ENCODE results near the gene LUZP2. TPM values are rescaled to one million over a fixed set of nuclear protein-coding genes. Genes with fewer than 3 reads are reported as not detected.

Gene LUZP2
- total and polyA plus RNA-seq, 9 of the 15 experiments (the other 6 are each of a cell fraction or from before 2014, with no cell fraction given) = not detected

- no peak for TF ChIP-seq TCF15 (CRISPR knock-in tag; IDR thresholded peaks at IDR 0.05)
Measured at GRCh38 chr11:24622262-24622661, 125.4 kb downstream of the LUZP2 start (continued).

DNA sequence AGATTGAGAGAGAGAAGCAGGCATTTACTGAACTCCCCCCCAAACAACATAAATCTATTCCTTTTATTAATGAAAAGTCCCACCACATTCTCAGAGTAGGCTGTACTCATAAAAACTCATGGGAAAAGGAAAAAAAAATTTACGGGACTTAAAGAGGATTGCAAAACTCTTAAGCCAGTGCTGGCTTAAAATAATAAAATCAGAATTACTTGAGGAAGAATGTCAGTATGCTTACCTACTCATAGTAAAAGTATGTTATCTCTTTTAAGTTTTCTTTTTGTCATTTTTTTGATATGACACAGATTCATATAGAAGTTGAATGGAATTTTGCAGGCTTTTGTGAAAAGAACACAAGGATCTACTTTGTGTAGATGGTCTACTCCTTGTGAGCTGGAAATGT lies 126.3 kb downstream of the LUZP2 start:
- Histone ChIP-seq H2AFZ (ENCODE audit: low read depth, low read length) (no peak overlapping the region), H4K20me1 (replicated peaks; ENCODE audit: control insufficient read depth, insufficient read depth, low read length) (no peaks in the 10 kb centered on the region), H3K4me3 (no peak overlapping the region), H3K36me3 (ENCODE audit: control insufficient read depth, insufficient read depth, low read length) (no peaks in the 10 kb centered on the region), H3K79me2 (ENCODE audit: control insufficient read depth, insufficient read depth, low read length) (no peaks in the 10 kb centered on the region), H3K27ac (ENCODE audit: extremely low read depth, low read depth, low read length) (no peak overlapping the region), H3K4me1 (replicated peaks in 1 of 2; ENCODE audit: control insufficient read depth in 2 of 2, insufficient read depth in 2 of 2, low read length in 2 of 2) (no peaks in the 10 kb centered on the region), H3K9me3 (replicated peaks; ENCODE audit: control insufficient read depth, insufficient read depth, low read depth, low read length) (no peaks in the 10 kb centered on the region), H3K9ac (ENCODE audit: insufficient read depth in 1 of 2, low read depth in 2 of 2, low read length in 2 of 2) (no peak overlapping the region), H3K27me3 (ENCODE audit: control insufficient read depth in 2 of 2, insufficient read depth in 2 of 2, low read length in 2 of 2) (no peaks in the 10 kb centered on the region), H3K4me2 (ENCODE audit: insufficient read depth, low read length) (no peak overlapping the region), H3K9me1 (ENCODE audit: control insufficient read depth, insufficient read depth, low read length) (no peaks in the 10 kb centered on the region)
- in situ Hi-C loops (cut with MboI) (no loop called here), intact Hi-C loops (cut with micrococcal nuclease) (no loop called here)
- CTCF ChIA-PET (ENCODE audit: low intra/inter-chr PET ratio) = no interaction called here
- BruUV-seq (replicated peaks) = no TSS peak
- POLR2A ChIA-PET = no interaction called here
- 0% methylated on average over 1 of the region's 1 CpG for WGBS (ENCODE audit: insufficient coverage, low coverage, missing lambda C conversion rate)
- DNase-seq (ENCODE audit: extremely low read depth in 1 of 4, low spot score in 3 of 4) = no peak
- no peak for FAIRE-seq
- no peak for ATAC-seq
- TF ChIP-seq CBX8 (IDR thresholded peaks at IDR 0.05; ENCODE audit: borderline replicate concordance, extremely low read depth, low read depth, low read length, poor library complexity, severe bottlenecking) = no peak
- TF ChIP-seq NFXL1 (CRISPR knock-in tag; IDR thresholded peaks at IDR 0.05) = no peak
- TF ChIP-seq ZNF197 (CRISPR knock-in tag; IDR thresholded peaks at IDR 0.05; ENCODE audit: low read depth) = no peak
- TF ChIP-seq KLF16 (IDR thresholded peaks at IDR 0.05) = no peak
- no peak for TF ChIP-seq ATF1 (CRISPR knock-in tag; IDR thresholded peaks at IDR 0.05)
- TF ChIP-seq ATF1 (tag; IDR thresholded peaks at IDR 0.05) = no peak
- TF ChIP-seq, protein P1, sequence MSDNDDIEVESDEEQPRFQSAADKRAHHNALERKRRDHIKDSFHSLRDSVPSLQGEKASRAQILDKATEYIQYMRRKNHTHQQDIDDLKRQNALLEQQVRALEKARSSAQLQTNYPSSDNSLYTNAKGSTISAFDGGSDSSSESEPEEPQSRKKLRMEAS (CRISPR knock-in tag; IDR thresholded peaks at IDR 0.05) = no peak
- TF ChIP-seq, protein P2, sequence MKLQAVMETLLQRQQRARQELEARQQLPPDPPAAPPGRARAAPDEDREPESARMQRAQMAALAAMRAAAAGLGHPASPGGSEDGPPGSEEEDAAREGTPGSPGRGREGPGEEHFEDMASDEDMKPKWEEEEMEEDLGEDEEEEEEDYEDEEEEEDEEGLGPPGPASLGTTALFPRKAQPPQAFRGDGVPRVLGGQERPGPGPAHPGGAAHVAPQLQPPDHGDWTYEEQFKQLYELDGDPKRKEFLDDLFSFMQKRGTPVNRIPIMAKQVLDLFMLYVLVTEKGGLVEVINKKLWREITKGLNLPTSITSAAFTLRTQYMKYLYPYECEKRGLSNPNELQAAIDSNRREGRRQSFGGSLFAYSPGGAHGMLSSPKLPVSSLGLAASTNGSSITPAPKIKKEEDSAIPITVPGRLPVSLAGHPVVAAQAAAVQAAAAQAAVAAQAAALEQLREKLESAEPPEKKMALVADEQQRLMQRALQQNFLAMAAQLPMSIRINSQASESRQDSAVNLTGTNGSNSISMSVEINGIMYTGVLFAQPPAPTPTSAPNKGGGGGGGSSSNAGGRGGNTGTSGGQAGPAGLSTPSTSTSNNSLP (IDR thresholded peaks at IDR 0.05; ENCODE audit: borderline replicate concordance, low read depth, low read length) = no peak
- no peak for TF ChIP-seq SNIP1 (IDR thresholded peaks at IDR 0.05; ENCODE audit: low read depth)
- TF ChIP-seq, protein P3, sequence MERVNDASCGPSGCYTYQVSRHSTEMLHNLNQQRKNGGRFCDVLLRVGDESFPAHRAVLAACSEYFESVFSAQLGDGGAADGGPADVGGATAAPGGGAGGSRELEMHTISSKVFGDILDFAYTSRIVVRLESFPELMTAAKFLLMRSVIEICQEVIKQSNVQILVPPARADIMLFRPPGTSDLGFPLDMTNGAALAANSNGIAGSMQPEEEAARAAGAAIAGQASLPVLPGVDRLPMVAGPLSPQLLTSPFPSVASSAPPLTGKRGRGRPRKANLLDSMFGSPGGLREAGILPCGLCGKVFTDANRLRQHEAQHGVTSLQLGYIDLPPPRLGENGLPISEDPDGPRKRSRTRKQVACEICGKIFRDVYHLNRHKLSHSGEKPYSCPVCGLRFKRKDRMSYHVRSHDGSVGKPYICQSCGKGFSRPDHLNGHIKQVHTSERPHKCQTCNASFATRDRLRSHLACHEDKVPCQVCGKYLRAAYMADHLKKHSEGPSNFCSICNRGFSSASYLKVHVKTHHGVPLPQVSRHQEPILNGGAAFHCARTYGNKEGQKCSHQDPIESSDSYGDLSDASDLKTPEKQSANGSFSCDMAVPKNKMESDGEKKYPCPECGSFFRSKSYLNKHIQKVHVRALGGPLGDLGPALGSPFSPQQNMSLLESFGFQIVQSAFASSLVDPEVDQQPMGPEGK (CRISPR knock-in tag; IDR thresholded peaks at IDR 0.05; ENCODE audit: borderline replicate concordance) = no peak
- TF ChIP-seq, protein P4, sequence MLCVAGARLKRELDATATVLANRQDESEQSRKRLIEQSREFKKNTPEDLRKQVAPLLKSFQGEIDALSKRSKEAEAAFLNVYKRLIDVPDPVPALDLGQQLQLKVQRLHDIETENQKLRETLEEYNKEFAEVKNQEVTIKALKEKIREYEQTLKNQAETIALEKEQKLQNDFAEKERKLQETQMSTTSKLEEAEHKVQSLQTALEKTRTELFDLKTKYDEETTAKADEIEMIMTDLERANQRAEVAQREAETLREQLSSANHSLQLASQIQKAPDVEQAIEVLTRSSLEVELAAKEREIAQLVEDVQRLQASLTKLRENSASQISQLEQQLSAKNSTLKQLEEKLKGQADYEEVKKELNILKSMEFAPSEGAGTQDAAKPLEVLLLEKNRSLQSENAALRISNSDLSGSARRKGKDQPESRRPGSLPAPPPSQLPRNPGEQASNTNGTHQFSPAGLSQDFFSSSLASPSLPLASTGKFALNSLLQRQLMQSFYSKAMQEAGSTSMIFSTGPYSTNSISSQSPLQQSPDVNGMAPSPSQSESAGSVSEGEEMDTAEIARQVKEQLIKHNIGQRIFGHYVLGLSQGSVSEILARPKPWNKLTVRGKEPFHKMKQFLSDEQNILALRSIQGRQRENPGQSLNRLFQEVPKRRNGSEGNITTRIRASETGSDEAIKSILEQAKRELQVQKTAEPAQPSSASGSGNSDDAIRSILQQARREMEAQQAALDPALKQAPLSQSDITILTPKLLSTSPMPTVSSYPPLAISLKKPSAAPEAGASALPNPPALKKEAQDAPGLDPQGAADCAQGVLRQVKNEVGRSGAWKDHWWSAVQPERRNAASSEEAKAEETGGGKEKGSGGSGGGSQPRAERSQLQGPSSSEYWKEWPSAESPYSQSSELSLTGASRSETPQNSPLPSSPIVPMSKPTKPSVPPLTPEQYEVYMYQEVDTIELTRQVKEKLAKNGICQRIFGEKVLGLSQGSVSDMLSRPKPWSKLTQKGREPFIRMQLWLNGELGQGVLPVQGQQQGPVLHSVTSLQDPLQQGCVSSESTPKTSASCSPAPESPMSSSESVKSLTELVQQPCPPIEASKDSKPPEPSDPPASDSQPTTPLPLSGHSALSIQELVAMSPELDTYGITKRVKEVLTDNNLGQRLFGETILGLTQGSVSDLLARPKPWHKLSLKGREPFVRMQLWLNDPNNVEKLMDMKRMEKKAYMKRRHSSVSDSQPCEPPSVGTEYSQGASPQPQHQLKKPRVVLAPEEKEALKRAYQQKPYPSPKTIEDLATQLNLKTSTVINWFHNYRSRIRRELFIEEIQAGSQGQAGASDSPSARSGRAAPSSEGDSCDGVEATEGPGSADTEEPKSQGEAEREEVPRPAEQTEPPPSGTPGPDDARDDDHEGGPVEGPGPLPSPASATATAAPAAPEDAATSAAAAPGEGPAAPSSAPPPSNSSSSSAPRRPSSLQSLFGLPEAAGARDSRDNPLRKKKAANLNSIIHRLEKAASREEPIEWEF (CRISPR knock-in tag; IDR thresholded peaks at IDR 0.05) = no peak
